Panc1 (cell line): ENCODE data around the gene RASGRF2. TPM values are rescaled to one million over a fixed set of nuclear protein-coding genes. Genes with fewer than 3 reads are reported as not detected.

ENCODE experiments used
- ATAC-seq: fragments of 200-7000 bp; cut with Tn5 transposase; 2 replicates; pipeline ENCODE4 v1.9.1; 2020; ENCODE audit warnings: mild to moderate bottlenecking, moderate library complexity
- BruUV-seq: library from RNA; stranded (reverse); fragments of 400-500 nt; replicated peaks from 2 replicates; lab custom pipeline; 2021; lab: Mats Ljungman, UMichigan
- CTCF ChIA-PET: fragments of 300-600 bp; sonication (Branson Sonifier 250); formaldehyde crosslinking; loops from one replicate; lab custom pipeline; 2022; ENCODE audit warnings: antibody characterized with exemption; lab: Charles Lee
- POLR2A ChIA-PET: fragments of 300-600 bp; sonication (Branson Sonifier 250); formaldehyde crosslinking; loops from one replicate; lab custom pipeline; 2022; ENCODE audit warnings: antibody characterized with exemption; lab: Charles Lee
- DNase-seq: peaks from one replicate; pipeline ENCODE4 v3.0.0-alpha.2; 2010; ENCODE audit warnings: low read depth, low spot score
- H3K27ac ChIP-seq: 2 replicates; pipeline ENCODE4 v1.5.1; 2011; ENCODE audit warnings: mild to moderate bottlenecking, low read length, inconsistent platforms
- H3K27me3 ChIP-seq: fragments of 200-500 bp; sonication (Bioruptor generic); 2 replicates; pipeline ENCODE4 v1.6.0; 2014; ENCODE audit warnings: low read length, inconsistent platforms; ENCODE audit not compliant: control insufficient read depth, insufficient read depth
- H3K36me3 ChIP-seq: fragments of 200-500 bp; sonication (Bioruptor generic); 2 replicates; pipeline ENCODE4 v1.5.1; 2014; ENCODE audit warnings: inconsistent platforms, mild to moderate bottlenecking, low read length, moderate library complexity; ENCODE audit not compliant: control insufficient read depth, insufficient read depth
- H3K4me1 ChIP-seq: 2 replicates; pipeline ENCODE4 v1.5.1; 2011; ENCODE audit warnings: inconsistent platforms, mild to moderate bottlenecking, low read length, moderate library complexity; ENCODE audit not compliant: control insufficient read depth, insufficient read depth
- H3K4me3 ChIP-seq, 2 experiments: 2 replicates each; pipeline ENCODE4 v1.5.1; 2011 to 2012; ENCODE audit warnings: low read depth in 2 of 2, low read length in 2 of 2, mild to moderate bottlenecking in 2 of 2, inconsistent platforms in 1 of 2, moderate library complexity in 1 of 2
- H3K9me3 ChIP-seq: fragments of 200-500 bp; sonication (Bioruptor generic); 2 replicates; pipeline ENCODE4 v1.5.1; 2014; ENCODE audit warnings: low read depth, mild to moderate bottlenecking, inconsistent platforms, low read length, moderate library complexity; ENCODE audit not compliant: control insufficient read depth, insufficient read depth
- POLR2AphosphoS5 ChIP-seq: IDR thresholded peaks from 2 replicates; pipeline ENCODE4 v1.6.1; 2012; ENCODE audit warnings: mild to moderate bottlenecking, low read depth, low read length, moderate library complexity
- REST ChIP-seq, 2 experiments: IDR thresholded peaks; 2 replicates each; pipeline ENCODE4 v1.6.1; 2011 to 2012; ENCODE audit warnings: low read depth in 2 of 2, control low read depth in 1 of 2, low read length in 1 of 2, mild to moderate bottlenecking in 1 of 2, moderate library complexity in 1 of 2; ENCODE audit not compliant: insufficient read depth in 1 of 2
- SIN3A ChIP-seq: IDR thresholded peaks from 2 replicates; pipeline ENCODE4 v1.6.1; 2012; ENCODE audit warnings: low read depth, mild to moderate bottlenecking, low read length, moderate library complexity, borderline replicate concordance; ENCODE audit not compliant: insufficient read depth
- TCF7L2 ChIP-seq: IDR thresholded peaks from 2 replicates; pipeline ENCODE4 v1.6.1; 2011; ENCODE audit warnings: mild to moderate bottlenecking, low read depth, low read length, inconsistent platforms
- in situ Hi-C: cut with HindIII; loops from 2 replicates; pipeline ENCODE4 v1.10.0; 2016; ENCODE audit warnings: low sequenced_read_pairs, low pct_unique_long_range_greater_than_20kb
- intact Hi-C: fragments of 100-400 bp; cut with micrococcal nuclease; formaldehyde crosslinking; loops from one replicate; pipeline ENCODE4 v1.10.0; 2022; ENCODE audit not compliant: unreplicated experiment
- total RNA-seq: library from RNA; stranded (reverse); gene quantifications from one replicate; pipeline ENCODE4 v1.2.1, GENCODE V29; 2021; ENCODE audit not compliant: unreplicated experiment
- TF ChIP-seq, protein P1 (sequence below): fragments of 450-650 bp; IDR thresholded peaks from 2 replicates; pipeline ENCODE4 v1.5.1; 2017; ENCODE audit warnings: mild to moderate bottlenecking

Gene RASGRF2
- total RNA-seq, 1 experiment from 2014 or later = 4.7 TPM

GRCh38 chr5:81020478-81021167, 60.5 kb downstream of the RASGRF2 start:
- DNase-seq = no peak
- ChIA-PET POLR2A (no interaction called here), CTCF (no interaction called here)
- TF ChIP-seq REST (IDR thresholded peaks at IDR 0.05; ENCODE audit: insufficient read depth in 1 of 2, low read depth in 2 of 2, low read length in 1 of 2) = no peak
- Histone ChIP-seq H3K4me3 (no peak overlapping the region), H3K36me3 (no peaks in the 10 kb centered on the region), H3K9me3 (no peaks in the 10 kb centered on the region), H3K27me3 (no peaks in the 10 kb centered on the region), H3K4me1 (no peaks in the 10 kb centered on the region), H3K27ac (no peak overlapping the region)
- intact Hi-C loops = no loop called here
- no TSS peak for BruUV-seq
- ATAC-seq = peak; percentile 41; the same call in 1 of the 2 replicates
- in situ Hi-C loops = no loop called here

GRCh38 chr5:81021486-81021885, 61.3 kb downstream of the RASGRF2 start:
- ChIA-PET CTCF (no interaction called here), POLR2A (no interaction called here)
- in situ Hi-C loops (no loop called here), intact Hi-C loops (no loop called here)
- no peaks in the 10 kb centered on the region for H3K4me1 ChIP-seq
- H3K9me3 ChIP-seq = no peaks in the 10 kb centered on the region
- TF ChIP-seq, protein P1, sequence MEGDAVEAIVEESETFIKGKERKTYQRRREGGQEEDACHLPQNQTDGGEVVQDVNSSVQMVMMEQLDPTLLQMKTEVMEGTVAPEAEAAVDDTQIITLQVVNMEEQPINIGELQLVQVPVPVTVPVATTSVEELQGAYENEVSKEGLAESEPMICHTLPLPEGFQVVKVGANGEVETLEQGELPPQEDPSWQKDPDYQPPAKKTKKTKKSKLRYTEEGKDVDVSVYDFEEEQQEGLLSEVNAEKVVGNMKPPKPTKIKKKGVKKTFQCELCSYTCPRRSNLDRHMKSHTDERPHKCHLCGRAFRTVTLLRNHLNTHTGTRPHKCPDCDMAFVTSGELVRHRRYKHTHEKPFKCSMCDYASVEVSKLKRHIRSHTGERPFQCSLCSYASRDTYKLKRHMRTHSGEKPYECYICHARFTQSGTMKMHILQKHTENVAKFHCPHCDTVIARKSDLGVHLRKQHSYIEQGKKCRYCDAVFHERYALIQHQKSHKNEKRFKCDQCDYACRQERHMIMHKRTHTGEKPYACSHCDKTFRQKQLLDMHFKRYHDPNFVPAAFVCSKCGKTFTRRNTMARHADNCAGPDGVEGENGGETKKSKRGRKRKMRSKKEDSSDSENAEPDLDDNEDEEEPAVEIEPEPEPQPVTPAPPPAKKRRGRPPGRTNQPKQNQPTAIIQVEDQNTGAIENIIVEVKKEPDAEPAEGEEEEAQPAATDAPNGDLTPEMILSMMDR = no peak
- TF ChIP-seq POLR2AphosphoS5 = no peak
- no peak for TF ChIP-seq REST (IDR thresholded peaks at IDR 0.05; ENCODE audit: insufficient read depth in 1 of 2, low read depth in 2 of 2, low read length in 1 of 2)
- no peak for TF ChIP-seq SIN3A
- TF ChIP-seq TCF7L2 = no peak
- H3K27me3 ChIP-seq = no peaks in the 10 kb centered on the region
- DNase-seq = no peak
- BruUV-seq = no TSS peak
- no peak for ATAC-seq
- no peak overlapping the region for H3K27ac ChIP-seq
- no peak overlapping the region for H3K4me3 ChIP-seq
- no peaks in the 10 kb centered on the region for H3K36me3 ChIP-seq
